HG02840 (cell line): ENCODE measurements around the gene ATP2C2.

Source experiments
- ATAC-seq: cut with Tn5 transposase; IDR thresholded peaks from one replicate; pipeline ENCODE4 v1.9.1; 2021; ENCODE audit warnings: mild to moderate bottlenecking, moderate library complexity, moderate number of reproducible peaks; ENCODE audit not compliant: unreplicated experiment, low FRiP score

The ATP2C2 gene

GRCh38 chr16:84485255-84486010 lies 117.1 kb downstream of the ATP2C2 start:
- ATAC-seq = no peak

GRCh38 chr16:84486126-84486525 lies 117.8 kb downstream of the ATP2C2 start:
- no peak for ATAC-seq

GRCh38 chr16:84486551-84487235 lies 118.4 kb downstream of the ATP2C2 start:
- ATAC-seq = no peak

- ATAC-seq = no peak
Measured at GRCh38 chr16:84487358-84487757, 119.0 kb downstream of the ATP2C2 start.

- ATAC-seq = no peak
Measured at GRCh38 chr16:84489131-84489530, 120.8 kb downstream of the ATP2C2 start.

- ATAC-seq = no peak
Measured at GRCh38 chr16:84495506-84495905, 127.2 kb downstream of the ATP2C2 start.

- no peak for ATAC-seq
Measured at GRCh38 chr16:84496991-84497390, 128.7 kb downstream of the ATP2C2 start.

- ATAC-seq = no peak
Measured at GRCh38 chr16:84497418-84498222, 129.3 kb downstream of the ATP2C2 start.

GRCh38 chr16:84498223-84498610 lies 129.9 kb downstream of the ATP2C2 start:
- no peak for ATAC-seq

- ATAC-seq = no peak
Measured at GRCh38 chr16:84498859-84499620, 130.7 kb downstream of the ATP2C2 start.

GRCh38 chr16:84499638-84500037 lies 131.3 kb downstream of the ATP2C2 start:
- no peak for ATAC-seq

- ATAC-seq = no peak
Measured at GRCh38 chr16:84500531-84500930, 132.2 kb downstream of the ATP2C2 start.

GRCh38 chr16:84501077-84501735 lies 132.9 kb downstream of the ATP2C2 start:
- ATAC-seq = no peak

GRCh38 chr16:84502075-84502474 lies 133.7 kb downstream of the ATP2C2 start:
- ATAC-seq = no peak

GRCh38 chr16:84502581-84502980 lies 134.2 kb downstream of the ATP2C2 start:
- ATAC-seq = no peak

GRCh38 chr16:84503751-84504395 lies 135.5 kb downstream of the ATP2C2 start:
- no peak for ATAC-seq

- ATAC-seq = peak; percentile 91
Measured at GRCh38 chr16:84504420-84505248, 136.3 kb downstream of the ATP2C2 start, which contains the start of gene MEAK7. Gene MEAK7, minus strand, starts transcription at chr16:84504659. Its CDS starts 6,573 bp downstream, at chr16:84498086.
